Embryonic facial prominence (tissue), 1 donor: Measurements from ENCODE around the gene NUP35.
"Not testable (repeated sequence)": the region's sequence is repeated elsewhere in the genome, so short reads cannot be mapped to it uniquely, and the experiment has no call there.

Experiments
- DNase-seq: peaks from one replicate; pipeline ENCODE4 v3.0.0-alpha.2; 2016; ENCODE audit errors: extremely low spot score

The NUP35 gene

GRCh38 chr2:183134016-183134415 lies 9.8 kb downstream of the NUP35 start:
- DNase-seq: no peak

- no peak for DNase-seq
Observed at GRCh38 chr2:183148955-183149354, 24.7 kb downstream of the NUP35 start.

DNA sequence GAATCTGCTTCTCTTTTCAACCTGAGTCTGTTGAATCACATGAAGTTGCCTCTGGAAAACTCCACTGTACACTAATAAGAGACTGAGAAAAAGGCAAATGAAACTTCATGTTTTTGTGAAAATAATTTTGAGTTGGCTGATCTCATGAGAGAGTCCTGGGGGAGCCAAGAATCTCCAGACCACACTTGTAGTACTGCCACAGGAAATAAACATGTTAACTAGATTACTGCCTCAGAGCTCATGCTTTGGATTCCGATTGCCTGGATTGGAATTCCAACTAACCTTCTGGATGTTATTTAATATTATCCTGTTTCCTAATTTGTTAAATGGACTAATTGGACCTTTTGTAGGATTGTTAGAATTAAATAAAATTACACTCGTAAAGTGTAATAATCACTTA lies 25.2 kb downstream of the NUP35 start:
- DNase-seq: no peak

DNA sequence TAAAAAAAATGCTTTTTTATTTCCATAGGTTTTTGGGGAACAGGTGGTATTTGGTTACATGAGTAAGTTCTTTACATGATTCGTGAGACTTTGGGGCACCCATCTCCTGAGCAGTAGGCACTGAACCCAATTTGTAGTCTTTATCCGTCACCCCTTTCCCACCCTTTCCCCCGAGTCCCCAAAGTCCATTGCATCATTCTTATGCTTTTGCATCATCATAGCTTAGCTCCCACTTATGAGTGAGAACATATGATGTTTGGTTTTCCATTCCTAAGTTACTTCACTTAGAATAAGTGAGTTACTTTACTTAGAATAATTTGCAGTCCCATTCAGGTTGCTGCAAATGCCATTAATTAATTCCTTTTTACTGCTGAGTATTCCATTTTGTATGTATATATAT lies 28.0 kb downstream of the NUP35 start:
- not testable (repeated sequence) for DNase-seq

DNA sequence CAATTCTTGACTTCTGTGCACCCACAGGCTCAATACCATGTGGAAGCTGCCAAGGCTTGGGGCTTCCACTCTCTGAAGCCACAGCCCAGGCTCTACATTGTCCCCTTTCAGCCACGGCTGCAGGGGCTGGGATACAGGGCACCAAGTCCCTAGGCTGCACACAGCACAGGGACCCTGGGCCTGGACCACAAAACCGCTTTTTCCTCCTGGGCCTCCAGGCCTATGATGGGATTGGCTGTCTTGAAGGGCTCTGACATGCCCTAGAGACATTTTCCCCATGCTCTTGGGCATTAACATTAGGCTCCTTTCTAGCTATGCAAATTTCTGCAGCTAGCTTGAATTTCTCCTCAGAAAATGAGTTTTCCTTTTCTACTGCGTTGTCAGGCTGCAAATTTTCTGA lies 29.7 kb downstream of the NUP35 start:
- no peak for DNase-seq

- not testable (repeated sequence) for DNase-seq
Observed at GRCh38 chr2:183154772-183155171, 30.5 kb downstream of the NUP35 start.

DNA sequence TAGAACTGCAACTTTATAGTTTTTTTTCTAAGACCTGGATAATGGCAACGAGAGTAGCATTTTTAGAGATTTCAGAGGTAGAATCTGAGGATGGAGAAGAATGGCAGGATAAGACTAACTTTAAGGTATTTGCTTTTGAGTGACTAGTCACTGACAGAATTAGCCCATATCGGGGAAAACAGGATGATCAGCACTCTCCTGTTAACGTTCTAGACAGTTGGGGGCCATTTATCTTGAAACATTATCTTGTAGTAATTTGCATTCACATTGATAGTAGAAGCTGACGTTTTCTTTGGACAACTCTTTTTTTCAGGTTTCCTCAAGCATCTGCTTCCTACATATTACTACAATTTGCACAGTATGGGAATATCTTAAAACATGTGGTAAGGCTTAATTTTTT lies 32.9 kb downstream of the NUP35 start:
- DNase-seq: no peak

DNA sequence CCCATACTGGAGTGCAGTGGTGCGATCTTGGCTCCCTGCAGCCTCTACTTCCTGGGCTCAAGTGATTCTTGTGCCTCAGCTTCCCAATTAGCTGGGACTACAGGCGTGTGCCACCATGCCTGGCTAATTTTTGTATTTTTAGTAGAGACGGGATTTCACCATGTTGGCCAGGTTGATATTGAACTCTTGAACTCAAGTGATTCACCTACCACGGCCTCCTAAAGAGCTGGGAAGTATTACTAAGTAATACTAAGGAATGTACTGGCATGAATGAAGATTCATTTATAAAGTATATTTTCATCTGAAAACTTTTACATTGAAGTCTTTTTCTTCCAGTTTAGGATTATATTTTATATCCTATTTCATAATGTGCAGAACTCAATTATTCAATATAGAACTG lies 38.1 kb downstream of the NUP35 start:
- no peak for DNase-seq

DNA sequence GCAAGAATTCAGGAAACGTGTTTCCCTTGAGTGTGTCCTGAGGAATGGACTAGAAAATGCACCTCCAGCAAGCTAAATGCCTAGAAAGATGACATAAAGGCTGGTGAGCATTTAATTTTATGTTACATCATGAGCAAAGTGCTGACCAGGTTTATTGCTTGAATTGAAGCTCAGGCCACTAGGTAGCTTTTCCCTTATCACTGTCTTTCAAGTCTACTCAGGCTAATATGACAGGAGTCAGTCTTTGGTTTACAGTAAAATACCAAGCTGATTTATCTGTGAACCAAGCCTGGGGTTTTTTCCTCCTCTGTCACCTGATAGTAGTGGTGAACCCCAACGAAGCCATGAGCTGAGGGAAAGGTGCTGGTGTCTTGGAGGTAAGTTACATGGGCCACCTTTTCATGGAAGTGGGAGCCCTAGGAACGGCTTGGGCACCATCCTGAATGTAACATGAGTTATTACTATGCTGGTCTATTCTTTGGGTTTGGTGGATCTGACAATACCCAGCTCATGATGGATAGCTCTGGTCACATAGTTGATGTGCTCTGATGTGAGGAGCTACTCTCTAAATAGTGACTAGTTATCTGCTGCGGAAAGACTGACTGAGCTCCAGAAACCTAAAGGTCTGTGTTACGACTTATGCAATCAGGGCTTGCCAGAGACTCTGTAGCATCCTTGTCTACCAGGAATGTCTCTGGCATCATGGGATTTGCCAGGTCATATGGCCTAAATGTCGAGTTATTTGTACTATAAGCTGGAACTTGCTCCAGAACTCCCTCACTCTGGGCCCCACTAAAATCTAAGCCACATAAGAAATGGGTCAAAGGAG lies 39.8 kb downstream of the NUP35 start:
- no peak for DNase-seq

DNA sequence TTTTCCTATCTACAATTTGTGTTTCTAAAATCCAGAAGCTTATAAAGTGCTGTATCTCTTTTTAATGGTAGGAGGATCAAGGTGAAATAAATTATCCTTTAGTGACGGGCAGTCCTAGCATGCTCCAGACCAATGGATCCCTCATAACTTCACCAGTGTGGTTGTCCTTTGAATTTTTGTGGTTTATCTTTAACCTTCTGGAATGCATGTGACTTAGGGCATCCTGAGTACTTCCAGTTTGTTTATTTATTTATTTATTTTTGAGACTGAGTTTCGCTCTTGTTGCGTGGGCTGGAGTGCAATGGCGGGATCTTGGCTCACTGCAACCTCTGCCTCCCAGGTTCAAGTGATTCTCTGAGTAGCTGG lies 40.4 kb downstream of the NUP35 start:
- no peak for DNase-seq

GRCh38 chr2:183166210-183166609 lies 42.0 kb downstream of the NUP35 start:
- DNase-seq: no peak

DNA sequence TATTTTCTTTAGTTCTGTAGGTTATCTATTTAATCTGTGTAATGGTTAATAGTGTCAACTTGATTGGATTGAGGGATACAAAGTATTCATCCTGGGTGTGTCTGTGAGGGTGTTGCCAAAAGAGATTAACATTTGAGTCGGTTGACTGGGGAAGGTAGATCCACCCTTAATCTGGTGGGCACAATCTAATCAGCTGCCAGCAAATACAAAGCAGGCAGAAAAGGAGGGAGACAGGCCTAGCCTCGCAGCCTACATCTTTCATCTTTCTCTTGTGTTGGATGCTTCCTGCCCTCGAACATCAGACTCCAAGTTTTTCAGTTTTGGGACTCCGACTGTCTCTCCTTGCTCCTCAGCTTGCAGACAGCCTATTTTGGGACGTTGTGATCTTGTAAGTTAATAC lies 42.7 kb downstream of the NUP35 start:
- not testable (repeated sequence) for DNase-seq

- DNase-seq: no peak
Observed at GRCh38 chr2:183172220-183172887, 48.1 kb downstream of the NUP35 start.

- no peak for DNase-seq
Observed at GRCh38 chr2:183179156-183179555, 54.9 kb downstream of the NUP35 start.

DNA sequence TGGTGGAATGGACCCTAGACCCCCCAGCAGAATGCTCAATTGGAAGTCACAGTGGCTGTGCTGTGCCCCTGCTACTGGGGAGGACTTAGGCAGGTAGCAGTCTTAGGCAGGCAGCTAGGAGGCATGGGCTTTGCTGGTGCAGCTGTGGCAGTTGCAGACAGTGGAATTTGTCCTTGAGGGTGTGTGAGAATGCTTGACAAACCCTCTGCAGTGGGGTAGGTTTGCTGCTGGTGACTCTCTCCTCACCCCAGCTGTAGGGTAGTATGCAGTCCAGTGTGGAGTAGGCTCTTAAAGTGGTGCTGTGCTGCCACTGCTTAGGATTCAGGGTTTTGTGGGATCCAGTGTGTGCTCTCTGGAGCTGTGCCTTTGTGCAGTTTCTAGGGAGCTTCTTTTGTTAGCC lies 61.3 kb downstream of the NUP35 start:
- no peak for DNase-seq

GRCh38 chr2:183186296-183186695 lies 62.1 kb downstream of the NUP35 start:
- no peak for DNase-seq

DNA sequence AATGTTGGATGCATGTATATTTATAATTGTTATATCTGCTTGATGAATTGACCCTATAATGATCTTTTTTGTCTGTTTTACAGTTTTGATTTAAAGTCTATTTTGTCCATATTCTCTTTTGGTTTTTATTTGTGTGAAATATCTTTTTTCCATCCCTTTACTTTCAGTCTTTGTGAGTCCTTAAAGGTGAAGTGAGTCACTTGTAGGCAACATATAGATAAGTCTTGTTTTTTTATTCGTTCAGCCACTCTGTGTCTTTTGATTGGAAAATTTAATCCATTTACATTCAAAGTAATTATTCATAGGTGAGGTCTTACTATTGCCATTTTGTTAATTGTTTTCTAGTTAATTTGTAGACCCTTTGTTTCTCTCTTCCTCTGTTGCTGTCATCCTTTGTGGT lies 62.5 kb downstream of the NUP35 start:
- no peak for DNase-seq

- no peak for DNase-seq
Observed at GRCh38 chr2:183192343-183192742, 68.1 kb downstream of the NUP35 start.

DNA sequence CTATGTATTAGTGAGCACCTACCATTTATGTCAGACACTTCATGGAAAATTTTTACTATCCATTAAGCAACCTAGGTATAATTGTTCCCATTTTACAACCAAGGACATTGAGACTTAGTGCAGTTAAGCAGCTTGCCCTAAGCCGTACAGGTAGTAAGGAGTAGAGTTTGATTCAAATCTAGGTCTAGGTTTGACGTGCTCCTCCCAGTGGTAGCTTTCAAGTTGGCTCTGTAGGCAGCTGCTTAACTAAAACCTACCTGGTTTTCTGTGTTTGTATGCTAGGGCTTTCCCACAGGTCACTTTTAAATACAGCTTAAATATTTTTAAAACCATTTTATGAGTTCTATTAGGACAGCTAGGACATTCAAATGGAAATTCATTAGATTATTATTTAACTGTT lies 69.7 kb downstream of the NUP35 start:
- DNase-seq: no peak

GRCh38 chr2:183195397-183195796 lies 71.2 kb downstream of the NUP35 start:
- DNase-seq: no peak

- DNase-seq: no peak
Observed at GRCh38 chr2:183195998-183196409, 71.8 kb downstream of the NUP35 start.

- DNase-seq: no peak
Observed at GRCh38 chr2:183204397-183204796, 80.2 kb downstream of the NUP35 start.

DNA sequence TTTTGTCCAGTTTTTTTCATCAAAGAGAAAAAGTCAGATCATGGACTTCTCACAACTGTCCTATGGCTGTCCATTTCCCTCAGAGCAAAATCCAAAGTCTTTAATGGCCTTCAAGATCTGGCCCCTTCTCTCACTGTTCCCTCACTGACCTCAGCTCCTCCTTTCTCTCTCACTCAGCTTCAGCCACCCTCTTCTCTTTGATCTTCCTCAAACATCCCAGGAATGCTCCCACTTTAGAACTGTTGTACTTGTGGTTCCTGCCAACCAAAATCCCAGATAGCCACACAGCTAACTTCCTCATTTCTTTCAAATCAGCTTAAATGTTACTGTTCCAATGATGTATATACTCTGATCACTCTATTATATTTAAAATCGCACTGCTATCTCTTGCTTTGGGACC lies 82.9 kb downstream of the NUP35 start:
- no peak for DNase-seq
